ENCODE measurements around the gene AHSA1.
"Not testable (repeated sequence)": the region's sequence is repeated elsewhere in the genome, so short reads cannot be mapped to it uniquely, and the experiment has no call there.

The AHSA1 gene

DNA sequence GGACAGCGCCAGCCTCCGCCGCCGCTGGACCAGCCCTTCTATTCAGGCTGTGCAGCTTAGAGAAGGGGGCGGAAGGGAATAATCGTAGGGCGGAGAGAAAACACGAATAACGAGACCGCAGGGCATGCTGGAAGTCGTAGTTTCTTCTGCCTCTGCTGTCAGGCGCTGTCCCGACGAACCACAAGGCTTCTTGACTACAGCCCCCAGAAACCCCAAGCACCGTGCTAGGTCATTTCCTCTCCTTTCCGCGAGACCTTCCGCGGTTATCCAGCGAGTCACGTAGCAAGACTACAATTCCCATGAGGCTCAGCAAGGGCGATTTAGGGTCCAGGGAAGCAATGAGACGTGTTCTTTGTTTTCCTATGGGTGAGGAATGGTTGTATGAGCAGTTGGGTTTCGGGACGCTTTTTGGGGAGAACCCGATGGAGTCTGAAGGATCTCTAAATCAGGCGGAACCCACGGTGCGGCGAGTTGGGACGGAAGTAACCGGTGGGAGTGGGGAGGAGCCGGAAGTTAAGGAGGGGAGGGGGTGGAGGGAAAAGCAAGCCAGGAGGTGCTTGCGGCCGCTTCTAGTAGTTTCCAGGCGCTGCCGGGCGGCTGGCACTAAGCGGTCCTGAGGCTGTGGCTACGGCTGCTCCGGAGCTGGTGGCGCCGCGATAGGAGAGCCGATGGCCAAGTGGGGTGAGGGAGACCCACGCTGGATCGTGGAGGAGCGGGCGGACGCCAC is at the start of gene AHSA1, which contains the start of gene VIPAS39:
Gene AHSA1, plus strand, starts transcription at position 572 of the 727 bp plus-strand sequence. Its CDS starts 97 bp downstream, at position 669.
Gene VIPAS39, minus strand, starts transcription at position 80 of the 727 bp plus-strand sequence. CDS start 3,499 bp downstream, outside the sequence.
- peak; percentile 85 to 89 for DNase-seq (ENCODE audit: low read depth in 2 of 2, low spot score in 1 of 2)

DNA sequence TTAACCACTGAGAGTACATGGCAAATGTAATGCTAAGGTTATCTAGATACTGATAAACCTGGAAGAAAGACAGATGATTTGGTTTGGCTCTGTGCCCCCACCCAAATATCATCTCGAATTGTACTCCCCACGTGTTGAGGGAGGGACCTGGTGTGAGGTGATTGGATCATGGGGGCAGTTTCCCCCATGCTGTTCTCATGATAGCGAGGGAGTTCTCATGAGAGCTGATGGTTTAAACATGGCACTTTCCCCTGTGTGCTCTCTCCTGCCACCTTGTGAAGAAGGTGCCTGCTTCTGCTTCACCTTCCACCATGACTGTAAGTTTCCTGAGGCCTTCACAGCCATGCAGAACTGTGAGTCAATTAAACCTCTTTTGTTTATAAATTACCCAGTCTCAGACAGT is 48.8 kb upstream of the AHSA1 start:
- no peak for DNase-seq (ENCODE audit: low read depth in 2 of 2, low spot score in 1 of 2)

DNA sequence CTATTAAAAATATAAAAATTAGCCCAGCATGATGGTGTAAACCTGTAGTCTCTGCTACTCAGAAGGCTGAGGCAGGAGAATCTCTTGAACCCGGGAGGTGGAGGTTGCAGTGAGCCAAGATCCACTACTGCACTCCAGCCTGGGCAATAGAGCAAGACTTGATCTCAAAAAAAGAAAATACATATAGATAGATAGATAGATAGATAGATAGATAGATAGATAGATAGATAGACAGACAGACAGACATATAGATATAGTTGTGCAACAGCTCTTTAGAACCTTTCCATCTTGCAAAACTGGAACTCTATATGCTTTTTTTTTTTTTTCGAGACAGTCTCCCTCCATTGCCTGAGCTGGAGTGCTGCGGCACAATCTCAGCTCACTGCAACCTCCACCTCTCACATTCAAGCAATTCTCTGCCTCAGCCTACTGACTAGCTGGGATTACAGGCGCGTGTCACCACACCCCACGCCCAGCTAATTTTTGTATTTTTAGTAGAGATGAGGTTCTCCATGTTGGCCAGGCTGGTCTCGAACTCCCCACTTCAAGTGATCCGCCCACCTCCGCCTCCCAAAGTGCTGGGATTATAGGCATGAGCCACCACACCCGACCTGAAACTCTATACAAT is 42.4 kb upstream of the AHSA1 start:
- DNase-seq (ENCODE audit: low read depth in 2 of 2, low spot score in 1 of 2): not testable (repeated sequence)

DNA sequence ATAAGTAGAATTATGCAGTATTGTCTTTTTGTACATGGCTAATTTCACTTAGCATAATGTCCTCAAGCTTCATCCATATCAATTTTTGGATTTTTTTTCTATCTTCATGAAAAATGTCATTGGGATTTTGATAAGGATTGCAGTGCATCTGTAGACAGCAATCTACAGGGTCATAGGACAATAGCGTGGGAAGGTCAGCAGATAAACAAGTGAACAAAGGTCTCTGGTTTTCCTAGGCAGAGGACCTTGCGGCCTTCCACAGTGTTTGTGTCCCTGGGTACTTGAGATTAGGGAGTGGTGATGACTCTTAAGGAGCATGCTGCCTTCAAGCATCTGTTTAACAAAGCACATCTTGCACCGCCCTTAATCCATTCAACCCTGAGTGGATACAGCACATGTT is 41.8 kb upstream of the AHSA1 start:
- DNase-seq (ENCODE audit: low read depth in 2 of 2, low spot score in 1 of 2): not testable (repeated sequence)

DNA sequence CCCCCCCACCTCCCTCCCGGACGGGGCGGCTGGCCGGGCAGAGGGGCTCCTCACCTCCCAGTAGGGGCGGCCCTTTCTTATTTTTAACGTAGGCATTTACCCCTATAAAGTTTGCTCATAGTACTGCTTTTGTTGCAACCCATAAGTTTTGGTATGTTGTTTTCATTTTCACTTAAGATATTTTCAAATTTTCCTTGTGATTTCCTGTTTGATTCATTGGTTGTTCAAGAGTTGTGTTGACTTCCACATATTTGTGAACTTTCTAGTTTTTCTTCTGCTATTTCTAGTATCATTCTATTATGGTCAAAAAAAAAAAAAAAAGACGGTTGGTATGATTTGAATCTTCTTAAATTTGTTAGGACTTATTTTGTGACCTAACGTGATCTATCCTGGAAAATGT is 41.1 kb upstream of the AHSA1 start:
- no peak for DNase-seq (ENCODE audit: low read depth in 2 of 2, low spot score in 1 of 2)

DNA sequence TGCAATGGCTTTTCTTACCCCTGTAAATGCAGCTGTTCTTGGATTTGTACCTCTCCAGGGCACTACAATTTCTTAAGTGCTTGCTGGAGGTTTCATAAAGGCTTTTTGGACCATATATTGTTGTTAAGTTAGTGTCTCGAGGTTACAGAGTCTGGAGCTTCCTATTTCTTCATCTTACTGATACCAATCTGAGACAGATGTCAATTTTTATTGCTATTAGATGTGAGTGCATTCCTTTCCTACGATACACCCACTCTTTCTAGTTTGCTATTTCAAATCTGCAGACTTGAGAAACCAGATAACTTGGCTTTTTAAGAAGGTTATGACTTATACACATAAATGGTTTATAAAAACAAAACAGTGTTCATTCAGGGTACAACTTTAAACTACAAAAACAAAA is 36.7 kb upstream of the AHSA1 start:
- DNase-seq (ENCODE audit: low read depth in 2 of 2, low spot score in 1 of 2): no peak

DNA sequence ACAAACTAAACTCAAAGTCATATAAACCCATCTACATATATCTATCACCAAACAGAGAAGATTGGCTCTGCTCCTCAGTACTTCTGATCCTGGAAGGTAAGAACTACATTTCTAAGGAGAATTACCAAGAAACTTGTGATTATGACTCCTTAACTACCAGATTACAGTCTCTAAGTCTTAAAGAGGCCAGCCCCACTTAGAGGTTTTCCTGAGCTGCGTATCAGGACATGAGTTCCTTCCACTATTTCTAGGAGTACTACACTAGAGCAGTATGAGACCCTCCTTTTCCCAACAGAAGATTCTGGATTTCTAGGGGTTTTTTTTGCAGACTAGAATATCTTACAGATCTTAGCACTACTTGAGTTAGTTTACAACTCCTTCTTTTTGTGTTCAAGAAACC is 34.5 kb upstream of the AHSA1 start, which contains the start of gene NOXRED1:
Gene NOXRED1, minus strand, starts transcription at position 101 of the 400 bp plus-strand sequence. CDS start 634 bp downstream, outside the sequence.
- no peak for DNase-seq (ENCODE audit: low read depth in 2 of 2, low spot score in 1 of 2)

DNA sequence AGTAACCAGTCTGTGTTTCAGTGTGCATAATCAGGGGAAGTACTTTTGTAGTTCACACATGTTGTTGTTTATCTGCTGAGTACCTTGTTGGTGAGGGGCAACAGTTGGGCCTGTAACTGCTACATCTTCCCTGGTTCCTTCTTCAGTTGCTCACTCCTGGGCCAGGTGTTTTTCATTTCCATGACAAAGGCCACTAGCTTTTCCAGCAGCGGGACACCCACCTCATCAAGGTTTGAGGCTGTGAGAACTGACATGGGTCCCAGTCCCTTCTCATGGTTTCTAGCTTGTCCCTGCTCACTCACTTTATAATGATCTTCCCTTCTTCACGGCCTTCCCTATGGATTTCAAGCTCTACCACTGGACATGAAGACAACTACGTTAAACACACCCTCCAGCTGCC is 33.0 kb upstream of the AHSA1 start:
- DNase-seq (ENCODE audit: low read depth in 2 of 2, low spot score in 1 of 2): no peak

DNA sequence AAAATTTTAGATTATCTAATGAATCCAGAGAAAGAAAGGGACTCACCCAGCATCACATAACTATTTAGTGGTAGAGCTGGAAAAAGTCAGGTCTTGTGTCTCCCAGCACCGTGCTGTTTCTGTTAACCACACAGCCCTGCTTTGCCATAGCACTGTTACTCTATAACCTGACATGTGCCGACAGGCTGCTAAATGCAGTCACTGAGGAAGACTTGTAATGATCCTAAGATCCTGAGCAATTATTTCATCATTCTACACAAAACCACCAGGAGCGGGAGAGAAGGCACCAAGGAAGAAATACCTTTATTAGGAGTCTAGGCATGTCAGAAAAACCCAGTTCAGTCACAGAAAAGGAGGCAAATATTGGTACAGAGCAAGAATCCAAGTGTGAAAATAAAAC is 31.5 kb upstream of the AHSA1 start:
- no peak for DNase-seq (ENCODE audit: low read depth in 2 of 2, low spot score in 1 of 2)

DNA sequence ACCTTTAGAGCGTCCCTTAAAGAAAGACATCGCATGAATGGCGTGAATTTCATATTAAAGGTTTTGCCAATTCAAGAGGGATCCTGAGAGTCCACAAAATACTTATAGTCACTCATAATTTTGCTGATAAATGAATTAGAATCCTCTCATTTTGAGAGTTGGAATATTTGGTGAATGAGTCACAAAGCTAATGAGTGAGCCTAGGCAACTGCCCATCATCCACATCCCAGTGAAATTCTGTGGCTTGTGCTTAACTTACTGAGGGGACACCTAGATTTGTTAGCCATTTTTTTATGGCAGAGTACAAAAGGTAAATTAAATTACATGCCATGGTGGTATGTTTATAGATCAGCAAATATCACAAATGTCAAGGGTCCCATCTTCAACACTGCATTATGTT is 21.9 kb upstream of the AHSA1 start:
- no peak for DNase-seq (ENCODE audit: low read depth in 2 of 2, low spot score in 1 of 2)

DNA sequence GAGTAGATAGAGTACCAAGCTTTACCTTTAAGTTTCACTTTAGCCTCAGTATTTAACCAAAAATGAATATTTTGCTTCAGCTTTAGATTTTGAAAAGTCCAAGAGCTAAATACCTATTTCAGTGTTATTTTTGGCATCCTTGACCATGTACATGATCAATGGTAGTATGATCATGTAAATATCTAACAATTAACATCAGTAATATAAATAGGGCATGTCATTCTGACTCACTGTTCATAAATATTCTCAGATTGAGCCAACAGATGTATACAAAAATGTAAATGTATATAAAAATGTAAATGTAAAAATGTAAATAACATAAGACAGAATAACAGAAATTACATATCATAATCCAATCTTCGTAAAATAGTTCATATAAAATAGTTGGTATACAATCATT is 19.3 kb upstream of the AHSA1 start:
- DNase-seq (ENCODE audit: low read depth in 2 of 2, low spot score in 1 of 2): no peak

DNA sequence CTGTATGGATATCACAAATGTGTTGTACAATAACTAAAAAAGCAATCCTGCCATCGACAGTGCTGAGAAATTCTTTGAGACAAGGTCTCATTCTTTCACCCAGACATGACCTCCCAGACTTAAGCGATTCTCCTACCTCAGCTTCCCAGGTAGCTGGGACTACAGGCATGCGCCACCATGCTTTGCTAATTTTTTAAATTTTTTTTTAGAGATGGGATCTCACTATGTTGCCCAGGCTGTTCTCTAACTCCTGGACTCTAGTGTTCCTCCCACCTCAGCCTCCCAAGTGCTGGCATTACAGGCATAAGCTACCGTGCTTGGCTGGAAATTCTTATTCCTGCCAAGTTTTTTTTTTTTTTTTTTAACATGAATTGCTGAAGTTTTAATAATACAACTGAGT is 18.0 kb upstream of the AHSA1 start:
- DNase-seq (ENCODE audit: low read depth in 2 of 2, low spot score in 1 of 2): no peak

DNA sequence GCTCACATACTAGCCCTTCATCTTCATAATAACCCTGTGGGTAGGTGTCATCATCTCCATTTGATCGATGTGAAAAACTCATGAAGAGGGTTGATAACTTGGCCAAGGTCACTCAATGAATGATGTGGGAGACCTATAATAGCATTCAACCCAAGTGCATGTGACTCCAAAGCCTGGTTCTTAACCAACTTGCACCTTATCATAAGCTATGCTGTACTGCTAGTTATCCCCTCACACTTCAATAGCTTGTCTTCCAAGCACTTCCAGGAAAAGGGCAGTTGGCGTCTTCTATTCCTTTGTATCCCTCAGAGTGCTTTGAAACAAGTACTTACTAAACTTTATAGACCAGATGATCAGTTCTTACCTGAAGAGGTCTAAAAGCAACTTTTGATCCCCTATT is 15.7 kb upstream of the AHSA1 start:
- DNase-seq (ENCODE audit: low read depth in 2 of 2, low spot score in 1 of 2): no peak

DNA sequence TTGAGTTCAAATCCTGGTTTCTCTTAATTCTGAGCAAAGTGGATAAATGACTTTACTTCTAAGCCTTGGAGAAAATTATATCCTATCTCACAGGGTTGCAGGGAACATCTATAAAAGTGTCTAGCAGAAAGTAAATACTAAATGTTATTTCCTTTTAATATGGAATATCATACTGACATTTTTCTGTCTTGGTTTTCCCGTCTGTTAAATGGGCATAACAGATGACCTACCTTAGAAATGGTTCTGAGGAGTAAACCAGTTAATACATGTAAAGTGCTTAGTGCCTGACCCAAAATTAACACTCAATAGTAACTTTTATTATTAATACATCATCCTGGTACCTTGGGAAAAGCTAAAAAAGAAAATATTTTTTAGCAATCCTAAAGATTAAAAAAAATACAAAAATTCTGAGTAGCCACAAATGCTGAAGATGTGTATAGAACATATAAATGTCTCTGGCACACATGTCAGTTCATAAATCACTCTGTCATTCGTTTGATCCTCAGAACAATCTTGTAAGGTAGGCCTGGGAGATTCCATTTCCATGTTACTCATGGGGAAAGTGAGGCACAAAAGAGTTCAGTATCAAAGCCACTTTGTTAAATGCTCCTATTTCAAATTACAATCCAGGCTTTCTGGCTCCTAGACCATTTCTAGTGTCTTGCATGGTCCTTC is 1.8 kb upstream of the AHSA1 start:
- no peak for DNase-seq (ENCODE audit: low read depth in 2 of 2, low spot score in 1 of 2)

DNA sequence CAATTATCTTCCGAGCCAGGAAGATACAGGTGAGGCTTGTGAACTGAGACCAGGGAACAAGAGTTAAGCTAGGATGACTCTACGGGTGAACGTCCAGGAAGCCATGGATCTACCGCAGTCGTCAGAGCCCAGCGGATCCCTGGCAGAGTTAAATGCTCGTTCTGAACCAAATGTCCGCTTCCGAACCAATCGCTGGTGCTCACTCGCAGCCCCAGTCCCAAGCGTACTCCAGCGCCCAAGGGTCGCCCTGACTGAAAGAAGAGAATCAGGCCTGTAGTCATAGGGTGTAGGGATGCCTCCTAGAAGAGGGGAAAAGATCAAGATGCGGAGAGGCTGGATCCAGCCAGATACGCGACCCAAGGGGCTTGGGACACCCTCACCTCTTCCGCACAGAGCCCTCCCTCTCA is 775 bp upstream of the AHSA1 start:
- no peak for DNase-seq (ENCODE audit: low read depth in 2 of 2, low spot score in 1 of 2)

DNA sequence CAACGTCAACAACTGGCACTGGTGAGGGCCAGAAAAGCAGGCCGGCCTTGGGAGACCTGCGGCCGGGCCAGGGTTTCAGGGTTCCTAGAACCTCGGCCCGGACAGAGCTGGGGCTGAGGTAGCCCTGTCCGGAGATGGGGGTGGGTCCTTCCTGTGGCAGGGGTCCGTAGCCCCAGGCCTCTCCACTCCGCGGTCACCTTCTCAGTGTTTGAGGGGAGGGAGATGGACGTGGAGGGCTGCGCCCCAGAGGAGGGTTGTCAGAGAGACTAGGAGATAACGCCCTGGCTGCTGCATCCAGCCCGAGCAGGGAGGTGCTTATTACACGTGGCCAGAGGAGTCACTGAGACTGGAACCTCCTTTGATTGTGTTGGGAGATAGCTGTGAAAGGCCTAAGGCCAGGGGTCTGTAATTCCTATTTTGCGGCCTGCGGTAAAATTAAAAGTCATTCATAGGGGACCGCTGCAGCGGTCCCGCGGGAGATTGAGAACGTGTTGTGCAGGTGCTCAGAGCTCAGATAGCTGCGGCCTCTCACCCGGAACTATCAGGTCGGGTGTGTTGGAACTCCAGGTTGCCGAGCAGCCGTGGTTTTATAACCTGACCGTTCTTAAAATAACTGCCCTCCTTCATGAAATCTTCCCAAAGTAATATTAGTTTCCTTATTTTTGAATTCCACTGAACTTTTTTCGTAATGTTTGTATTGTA is 507 bp downstream of the AHSA1 start:
- peak in 1 of 2 donors; percentile 9 for DNase-seq (ENCODE audit: low read depth in 2 of 2, low spot score in 1 of 2)

DNA sequence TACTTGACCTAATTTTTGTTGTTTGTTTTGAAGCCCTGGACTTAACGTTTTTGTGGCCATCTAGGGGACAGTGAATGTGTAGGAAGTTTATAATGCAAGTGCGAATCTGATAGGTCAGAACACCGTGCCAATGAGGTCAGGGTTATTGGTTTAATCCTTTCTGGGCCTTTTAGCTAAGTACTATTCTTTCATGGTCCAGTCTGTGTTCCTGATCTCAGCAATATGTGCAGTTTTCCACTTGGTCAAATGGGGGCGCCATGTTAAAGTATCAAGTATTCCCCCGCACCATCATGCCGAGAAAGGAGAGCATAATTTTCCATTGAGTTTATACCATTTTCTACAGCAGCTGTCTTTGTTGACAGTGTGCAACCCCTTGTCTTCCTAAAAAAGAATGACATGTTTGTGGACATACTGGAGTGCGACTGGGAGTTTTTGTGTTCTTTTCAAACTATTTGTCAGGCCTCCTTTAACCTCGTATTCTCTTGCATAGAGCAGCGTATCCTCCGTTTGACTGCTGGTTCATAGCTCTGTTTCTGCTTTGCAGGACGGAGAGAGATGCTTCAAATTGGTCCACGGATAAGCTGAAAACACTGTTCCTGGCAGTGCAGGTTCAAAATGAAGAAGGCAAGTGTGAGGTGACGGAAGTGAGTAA is 1.3 kb downstream of the AHSA1 start:
- peak in 1 of 2 donors; percentile 24 for DNase-seq (ENCODE audit: low read depth in 2 of 2, low spot score in 1 of 2)

DNA sequence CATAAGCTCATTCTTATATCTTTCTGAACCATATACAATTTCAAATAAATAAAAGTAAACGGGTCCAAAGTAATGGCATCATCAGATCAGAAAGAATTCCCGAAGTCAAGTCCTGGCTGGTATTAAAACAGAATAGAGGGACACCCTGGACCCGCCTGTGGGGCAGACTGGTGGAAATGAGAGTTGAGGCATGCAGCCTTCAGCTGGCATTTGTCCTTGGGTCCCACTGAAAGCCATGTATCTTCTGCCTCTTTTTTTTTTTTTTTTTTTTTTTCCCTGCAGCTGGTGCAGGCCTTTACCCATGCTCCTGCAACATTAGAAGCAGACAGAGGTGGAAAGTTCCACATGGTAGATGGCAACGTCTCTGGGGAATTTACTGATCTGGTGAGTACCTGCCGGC is 9.9 kb downstream of the AHSA1 start:
- DNase-seq (ENCODE audit: low read depth in 2 of 2, low spot score in 1 of 2): no peak

DNA sequence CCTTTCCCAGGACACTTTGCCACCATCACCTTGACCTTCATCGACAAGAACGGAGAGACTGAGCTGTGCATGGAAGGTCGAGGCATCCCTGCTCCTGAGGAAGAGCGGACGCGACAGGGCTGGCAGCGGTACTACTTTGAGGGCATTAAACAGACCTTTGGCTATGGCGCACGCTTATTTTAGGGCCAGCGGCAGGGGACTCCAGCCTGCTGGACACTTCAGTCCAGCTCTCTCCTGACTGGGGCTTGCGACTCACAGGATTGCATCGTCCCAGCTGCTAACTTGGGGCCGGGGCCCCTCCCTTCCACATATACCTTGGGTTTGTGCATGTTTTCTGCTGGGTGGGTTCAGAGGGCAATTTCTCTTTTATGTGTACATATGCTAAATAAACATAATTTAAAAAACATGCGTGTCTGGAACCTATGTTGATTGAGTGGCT is 11.2 kb downstream of the AHSA1 start:
- no peak for DNase-seq (ENCODE audit: low read depth in 2 of 2, low spot score in 1 of 2)

DNA sequence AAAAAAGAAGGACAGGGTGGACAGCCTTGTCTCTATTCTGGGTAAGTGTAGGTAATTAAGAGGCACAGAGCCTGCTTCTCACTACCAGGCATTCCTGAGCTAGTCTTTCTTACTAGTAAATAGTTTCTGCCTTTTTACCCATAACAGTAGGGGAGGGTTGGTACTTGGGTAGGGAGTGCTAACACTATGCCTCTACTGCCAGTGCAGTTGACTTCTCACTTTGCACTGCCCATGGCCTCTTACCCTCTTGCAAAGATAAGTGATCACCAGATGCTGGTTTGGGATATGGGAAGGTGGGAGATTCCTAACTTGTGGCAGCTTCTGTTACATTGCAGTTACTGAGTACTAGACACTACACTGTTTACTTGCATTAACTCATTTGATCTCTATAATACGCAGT is 11.6 kb downstream of the AHSA1 start:
- no peak for DNase-seq (ENCODE audit: low read depth in 2 of 2, low spot score in 1 of 2)

Measured in stimulated activated CD8-positive, alpha-beta memory T cell treated with anti-CD3 and anti-CD28 coated beads, Interleukin-4, amount 100 ng/mL, for 4 hours (primary cell).